GM18499 (cell line): ENCODE results near the gene CUL1.

Source experiments
- ATAC-seq: cut with Tn5 transposase; IDR thresholded peaks from one replicate; pipeline ENCODE4 v1.9.1; 2021; ENCODE audit warnings: moderate number of reproducible peaks; ENCODE audit not compliant: insufficient read depth, unreplicated experiment

The CUL1 gene

DNA sequence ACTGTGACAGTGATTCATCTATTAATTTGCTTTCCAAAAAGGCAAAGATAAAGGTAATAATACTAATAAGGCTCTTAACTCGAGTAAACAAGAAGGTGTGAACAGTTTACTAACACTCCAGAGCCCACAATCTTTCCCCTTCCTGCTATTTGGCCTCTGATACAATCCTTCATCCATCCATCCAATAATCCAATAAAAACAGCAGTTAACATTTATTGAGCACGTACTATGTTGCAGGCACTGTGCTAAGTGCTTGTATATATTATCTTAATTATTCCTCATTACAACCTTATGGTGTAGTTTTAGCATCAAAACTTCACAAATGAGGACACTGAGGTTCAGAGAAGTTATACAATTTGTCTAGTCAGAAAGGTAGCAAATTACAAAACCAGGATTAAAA lies 135.9 kb downstream of the CUL1 start:
- no peak for ATAC-seq

DNA sequence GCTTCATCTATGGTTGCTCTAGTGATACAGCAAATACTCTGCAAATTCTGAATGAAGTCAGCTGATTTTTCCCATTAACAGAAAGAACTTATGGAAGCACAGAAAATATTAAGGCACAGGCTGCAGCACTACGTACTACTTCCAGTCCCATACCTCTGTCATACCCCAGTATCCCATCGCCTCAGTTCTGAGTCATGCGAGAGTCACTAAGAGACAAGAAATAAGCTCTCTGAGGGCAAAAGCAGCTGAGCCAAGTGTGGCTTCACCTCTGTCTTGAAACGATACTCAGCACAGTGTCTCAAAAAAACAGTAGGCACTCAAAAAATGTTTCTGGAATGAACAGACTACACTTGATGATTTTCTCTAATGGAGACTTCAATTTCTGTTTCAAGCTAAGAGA lies 137.2 kb downstream of the CUL1 start:
- no peak for ATAC-seq

- no peak for ATAC-seq
Observed at GRCh38 chr7:148838905-148839304, 140.2 kb downstream of the CUL1 start.

DNA sequence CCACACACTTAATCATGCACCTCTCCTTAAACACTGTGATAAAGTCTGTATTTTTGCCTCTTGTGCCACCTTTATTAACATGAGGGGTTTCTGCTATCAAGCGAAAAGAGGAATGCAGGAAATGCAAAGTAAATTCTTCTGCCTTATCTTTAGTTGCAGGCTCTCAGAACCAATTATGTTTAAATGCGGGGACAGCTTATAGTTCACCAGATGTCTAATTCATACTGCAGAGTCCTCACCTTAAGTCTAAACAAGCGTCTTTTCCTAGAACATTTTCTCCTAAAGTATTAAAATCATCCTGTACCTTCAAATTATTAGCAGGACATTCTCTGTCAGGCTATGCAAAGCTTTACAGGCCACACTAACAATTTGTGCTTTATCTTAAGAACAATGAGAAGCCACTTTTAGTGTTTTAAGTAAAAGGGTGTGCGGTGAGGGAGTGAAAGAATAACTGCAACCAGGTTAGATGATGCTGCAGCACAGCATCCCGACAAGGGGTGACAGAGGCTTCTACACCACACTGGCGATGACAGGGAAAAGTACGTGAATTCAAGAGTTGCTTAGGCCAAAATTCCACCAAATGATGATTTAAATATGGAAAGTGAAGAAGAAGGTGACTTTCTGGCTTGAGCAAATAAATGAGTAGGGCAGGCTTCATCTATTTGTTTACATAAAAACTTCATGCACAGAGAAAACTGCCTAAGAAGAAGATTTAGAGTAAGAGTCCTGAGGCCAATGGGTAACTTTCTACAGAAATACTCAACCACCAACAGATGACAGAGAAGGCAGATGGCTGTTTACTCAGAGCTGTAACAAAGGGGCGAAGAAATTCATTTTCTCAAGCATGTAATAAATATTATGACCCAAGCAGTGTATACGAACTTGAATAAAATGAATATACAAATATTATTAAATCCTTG lies 149.4 kb downstream of the CUL1 start:
- no peak for ATAC-seq

- ATAC-seq, result no peak
Observed at GRCh38 chr7:148849393-148850098, 150.8 kb downstream of the CUL1 start.

DNA sequence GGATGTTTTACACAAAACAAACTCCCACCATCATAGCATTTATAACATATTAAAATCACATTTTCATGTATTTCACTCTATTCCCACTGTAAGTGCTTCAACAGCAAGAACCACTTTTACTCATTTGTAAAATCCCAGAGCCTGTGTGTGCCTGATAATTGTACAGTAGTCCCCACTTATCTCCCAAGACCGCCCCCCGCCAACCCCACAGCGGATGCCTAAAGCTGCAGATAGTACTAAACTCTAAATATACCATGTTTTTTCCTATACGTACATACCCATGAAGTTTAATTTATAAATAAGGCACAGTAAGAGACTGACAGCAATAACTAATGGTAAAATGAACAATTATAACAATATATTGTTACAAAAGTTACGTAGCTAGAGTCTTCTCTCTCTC lies 151.9 kb downstream of the CUL1 start:
- no peak for ATAC-seq
